ENCODE data around the gene FSD1L.

FSD1L gene

GRCh38 chr9:105437704-105438103 is 10.1 kb upstream of the FSD1L start:
- DNase-seq (ENCODE audit: extremely low read depth, insufficient read length): no peak

DNA sequence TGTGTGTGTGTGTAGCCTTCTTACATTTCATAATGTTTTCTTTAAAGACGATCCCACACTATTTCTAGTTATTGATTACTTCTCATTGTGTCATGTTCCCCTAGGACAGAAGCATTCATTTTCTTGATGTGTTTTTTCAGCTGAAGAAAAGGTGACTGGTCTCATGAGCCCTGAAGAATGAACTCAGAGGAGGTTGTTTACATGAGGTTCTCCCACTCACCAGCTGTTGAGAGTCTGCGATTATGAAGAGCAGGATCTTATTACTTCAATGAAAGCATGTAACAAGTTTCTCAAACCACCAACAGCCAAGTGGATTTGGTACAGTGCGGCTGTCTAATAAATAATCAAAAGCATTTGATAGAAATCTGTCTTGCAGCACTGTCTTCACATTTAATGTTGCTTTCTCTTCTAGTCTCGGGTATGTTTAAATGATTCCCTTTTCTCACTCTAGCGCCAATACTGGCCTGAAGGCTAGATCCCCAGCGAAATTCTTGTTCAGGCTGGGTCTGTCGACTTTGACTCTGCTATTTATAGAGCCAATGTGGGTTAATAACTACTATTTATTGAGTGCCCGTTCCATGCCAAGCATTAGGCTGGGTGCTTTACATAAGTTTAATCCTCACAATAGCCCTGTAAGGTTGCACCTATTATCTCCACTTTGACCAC is 9.6 kb upstream of the FSD1L start:
- no peaks in the 10 kb centered on the region for H3K36me3 ChIP-seq (ENCODE audit: control insufficient read depth, insufficient read depth, low read length)
- DNase-seq (ENCODE audit: extremely low read depth, insufficient read length): no peak
- H3K27me3 ChIP-seq (replicated peaks; ENCODE audit: control insufficient read depth, insufficient read depth, low read length): no peaks in the 10 kb centered on the region

More at GRCh38 chr9:105437704-105438103, 10.1 kb upstream of the FSD1L start:
- TF ChIP-seq CTCF (IDR thresholded peaks at IDR 0.05; ENCODE audit: insufficient read depth, low read length, poor library complexity, severe bottlenecking): no peak
- no peaks in the 10 kb centered on the region for H3K36me3 ChIP-seq (ENCODE audit: control insufficient read depth, insufficient read depth, low read length)
- H3K27me3 ChIP-seq (replicated peaks; ENCODE audit: control insufficient read depth, insufficient read depth, low read length): no peaks in the 10 kb centered on the region
- no peak overlapping the region for H3K4me3 ChIP-seq (replicated peaks; ENCODE audit: low read depth, low read length)

GRCh38 chr9:105439428-105439827 is 8.4 kb upstream of the FSD1L start:
- H3K36me3 ChIP-seq (ENCODE audit: control insufficient read depth, insufficient read depth, low read length): no peaks in the 10 kb centered on the region
- DNase-seq (ENCODE audit: extremely low read depth, insufficient read length): no peak
- TF ChIP-seq CTCF (IDR thresholded peaks at IDR 0.05; ENCODE audit: insufficient read depth, low read length, poor library complexity, severe bottlenecking): no peak
- no peak overlapping the region for H3K4me3 ChIP-seq (replicated peaks; ENCODE audit: low read depth, low read length)
- H3K27me3 ChIP-seq (replicated peaks; ENCODE audit: control insufficient read depth, insufficient read depth, low read length): no peaks in the 10 kb centered on the region

More for the DNA sequence above, 9.6 kb upstream of the FSD1L start:
- TF ChIP-seq CTCF (IDR thresholded peaks at IDR 0.05; ENCODE audit: insufficient read depth, low read length, poor library complexity, severe bottlenecking): no peak
- no peak overlapping the region for H3K4me3 ChIP-seq (replicated peaks; ENCODE audit: low read depth, low read length)

- Histone ChIP-seq H3K27me3 (replicated peaks; ENCODE audit: control insufficient read depth, insufficient read depth, low read length) (no peaks in the 10 kb centered on the region), H3K36me3 (ENCODE audit: control insufficient read depth, insufficient read depth, low read length) (no peaks in the 10 kb centered on the region), H3K4me3 (replicated peaks; ENCODE audit: low read depth, low read length) (no peak overlapping the region)
- no peak for TF ChIP-seq CTCF (IDR thresholded peaks at IDR 0.05; ENCODE audit: insufficient read depth, low read length, poor library complexity, severe bottlenecking)
- no peak for DNase-seq (ENCODE audit: extremely low read depth, insufficient read length)
Measured at GRCh38 chr9:105441616-105442160, 6.1 kb upstream of the FSD1L start.

- Histone ChIP-seq H3K4me3 (replicated peaks; ENCODE audit: low read depth, low read length) (no peak overlapping the region), H3K27me3 (replicated peaks; ENCODE audit: control insufficient read depth, insufficient read depth, low read length) (no peaks in the 10 kb centered on the region), H3K36me3 (ENCODE audit: control insufficient read depth, insufficient read depth, low read length) (no peaks in the 10 kb centered on the region)
- DNase-seq (ENCODE audit: extremely low read depth, insufficient read length): no peak
- no peak for TF ChIP-seq CTCF (IDR thresholded peaks at IDR 0.05; ENCODE audit: insufficient read depth, low read length, poor library complexity, severe bottlenecking)
Measured at GRCh38 chr9:105443121-105443520, 4.7 kb upstream of the FSD1L start.
